PC-9 (cell line): ENCODE data around the gene NCMAP. TPM values are rescaled to one million over a fixed set of nuclear protein-coding genes. Genes with fewer than 3 reads are reported as not detected.

ENCODE experiments used
- BruUV-seq: library from RNA; stranded (reverse); fragments of 400-500 nt; replicated peaks from 2 replicates; lab custom pipeline; 2021; lab: Mats Ljungman, UMichigan
- CTCF ChIA-PET: fragments of 300-600 bp; sonication (Branson Sonifier 250); formaldehyde crosslinking; loops from one replicate; lab custom pipeline; 2022; ENCODE audit warnings: antibody characterized with exemption; lab: Charles Lee
- POLR2A ChIA-PET: fragments of 300-600 bp; sonication (Branson Sonifier 250); formaldehyde crosslinking; loops from one replicate; lab custom pipeline; 2022; ENCODE audit warnings: antibody characterized with exemption; ENCODE audit not compliant: unreplicated experiment; lab: Charles Lee
- DNase-seq, 2 experiments: peaks; one replicate each; pipeline versions ENCODE4 v3.0.0 to v3.0.0-alpha.2; 2015 to 2022; ENCODE audit warnings: mixed read lengths in 1 of 2
- H2AFZ ChIP-seq: fragments of 200-600 bp; sonication (generic); 2 replicates; pipeline ENCODE4 v1.8.1; 2017; ENCODE audit warnings: antibody characterized with exemption
- H3F3A ChIP-seq: fragments of 200-600 bp; sonication (generic); 2 replicates; pipeline ENCODE4 v1.8.1; 2017; ENCODE audit warnings: antibody characterized with exemption, mild to moderate bottlenecking, low read depth; ENCODE audit not compliant: insufficient read depth
- H3K27ac ChIP-seq: fragments of 200-600 bp; sonication (generic); 2 replicates; pipeline ENCODE4 v1.6.1; 2016; ENCODE audit warnings: mixed run types
- H3K27me3 ChIP-seq: fragments of 200-600 bp; sonication (generic); 2 replicates; pipeline ENCODE4 v1.6.1; 2016; ENCODE audit warnings: low read depth, mixed run types; ENCODE audit not compliant: insufficient read depth
- H3K36me3 ChIP-seq: fragments of 200-600 bp; sonication (generic); 2 replicates; pipeline ENCODE4 v1.6.1; 2016; ENCODE audit warnings: low read depth, mixed run types
- H3K4me1 ChIP-seq: fragments of 200-600 bp; sonication (generic); replicated peaks from 2 replicates; pipeline ENCODE4 v1.6.1; 2016; ENCODE audit warnings: mixed run types; ENCODE audit not compliant: insufficient read depth
- H3K4me2 ChIP-seq: fragments of 200-600 bp; sonication (generic); 2 replicates; pipeline ENCODE4 v1.6.1; 2017; ENCODE audit warnings: mixed run types
- H3K4me3 ChIP-seq: fragments of 200-600 bp; sonication (generic); 2 replicates; pipeline ENCODE4 v1.6.1; 2016; ENCODE audit warnings: mixed run types
- H3K79me2 ChIP-seq: fragments of 200-600 bp; sonication (generic); 2 replicates; pipeline ENCODE4 v1.6.1; 2017; ENCODE audit warnings: low read depth, mixed run types
- H3K9me2 ChIP-seq: fragments of 200-600 bp; sonication (generic); 2 replicates; pipeline ENCODE4 v1.8.1; 2017; ENCODE audit warnings: mild to moderate bottlenecking; ENCODE audit not compliant: insufficient read depth
- H3K9me3 ChIP-seq: fragments of 200-600 bp; sonication (generic); 2 replicates; pipeline ENCODE4 v1.8.1; 2016; ENCODE audit warnings: low read depth; ENCODE audit not compliant: insufficient read depth
- H4K20me1 ChIP-seq: fragments of 200-600 bp; sonication (generic); 2 replicates; pipeline ENCODE4 v1.8.1; 2017; ENCODE audit not compliant: insufficient read depth
- CTCF ChIP-seq: fragments of 200-600 bp; sonication (generic); conservative IDR thresholded peaks from 2 replicates; pipeline ENCODE4 v1.6.1; 2017; ENCODE audit warnings: mixed run types, antibody characterized with exemption, mild to moderate bottlenecking, moderate library complexity
- EZH2 ChIP-seq: fragments of 200-600 bp; sonication (generic); IDR thresholded peaks from 2 replicates; pipeline ENCODE4 v1.8.0; 2017; ENCODE audit warnings: antibody characterized with exemption, low read depth
- intact Hi-C: fragments of 100-400 bp; cut with micrococcal nuclease; formaldehyde crosslinking; loops from one replicate; pipeline ENCODE4 v1.10.0; 2022; ENCODE audit not compliant: unreplicated experiment
- total RNA-seq: library from RNA; stranded (reverse); gene quantifications from 2 replicates; pipeline ENCODE4 v1.2.3, GENCODE V29; 2021

NCMAP gene
- total RNA-seq, 1 experiment from 2014 or later = 0.20 TPM

DNA sequence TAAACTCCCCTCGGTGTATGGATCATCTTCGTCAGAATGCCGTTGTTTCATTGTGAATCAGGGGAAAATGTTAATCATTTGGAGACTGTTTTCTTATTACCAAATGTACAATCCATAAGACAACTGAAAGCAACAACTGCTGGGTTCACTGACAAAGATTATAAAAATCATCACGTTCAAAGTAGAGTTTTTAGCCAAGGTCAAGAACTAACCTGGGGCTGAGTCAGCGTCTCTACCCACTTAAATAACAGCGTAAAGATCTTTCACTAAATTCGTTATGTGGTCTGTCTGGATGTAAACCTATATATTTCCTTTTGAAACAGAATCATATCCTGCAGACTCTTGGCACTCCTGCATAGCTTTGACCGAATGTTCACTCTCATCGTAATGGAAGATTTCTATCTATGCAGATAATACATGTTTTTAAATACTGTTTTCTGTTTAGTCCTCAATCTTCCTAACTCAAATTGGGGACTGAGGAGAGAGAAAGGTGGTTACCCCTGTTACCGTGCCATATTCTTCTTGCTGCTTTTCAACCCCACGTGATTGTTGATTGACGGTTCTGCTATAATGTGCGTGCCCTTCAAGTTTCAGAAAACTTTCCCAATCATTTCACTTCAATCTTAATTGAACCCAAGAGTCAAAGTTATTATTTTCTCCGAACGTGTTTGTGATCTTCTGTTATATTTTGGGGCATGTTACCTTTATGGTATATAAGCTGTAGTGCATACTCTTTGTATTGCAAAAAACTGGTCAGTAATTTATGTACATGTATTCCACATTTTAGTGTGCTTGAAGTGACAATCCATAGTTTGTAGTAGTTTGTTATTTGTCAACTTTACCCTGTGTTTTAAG, 15.6 kb upstream of the NCMAP start:
- H3K27me3 ChIP-seq = no peaks in the 10 kb centered on the region
- H3K79me2 ChIP-seq = no peaks in the 10 kb centered on the region
- no peak overlapping the region for H2AFZ ChIP-seq
- ChIA-PET CTCF (interaction anchor here (0.7 to 2.0 kb wide), 5 partner anchors 30 to 1020 kb away, joined by 3 to 15 read pairs (median 5); partner anchors contain the start of gene NIPAL3), POLR2A (interaction anchor here (0.7 to 0.9 kb wide), 2 partner anchors 25 to 143 kb away, joined by 3 to 12 read pairs; no protein-coding TSS in a partner anchor)
- peak overlapping the region; percentile 83 for H3K27ac ChIP-seq
- H3K36me3 ChIP-seq = no peaks in the 10 kb centered on the region
- intact Hi-C loops = no loop called here
- TF ChIP-seq CTCF (no peak), EZH2 (no peak)
- peaks cover 23% of the 10 kb centered on the region for H3F3A ChIP-seq
- no TSS peak for BruUV-seq
- peaks cover 41% of the 10 kb centered on the region for H3K4me1 ChIP-seq
- DNase-seq = no peak
- H3K9me3 ChIP-seq = no peaks in the 10 kb centered on the region
- H3K9me2 ChIP-seq = no peaks in the 10 kb centered on the region
- H3K4me2 ChIP-seq = peak overlapping the region; percentile 79
- H4K20me1 ChIP-seq = no peaks in the 10 kb centered on the region
- H3K4me3 ChIP-seq = peak overlapping the region; percentile 48; the same call in 1 of the 2 replicates

- Histone ChIP-seq H3K27me3 (no peaks in the 10 kb centered on the region), H3K9me3 (no peaks in the 10 kb centered on the region), H3K9me2 (no peaks in the 10 kb centered on the region), H3K36me3 (no peaks in the 10 kb centered on the region), H3F3A (peaks cover 23% of the 10 kb centered on the region), H2AFZ (no peak overlapping the region), H4K20me1 (no peaks in the 10 kb centered on the region), H3K27ac (peak overlapping the region; percentile 83), H3K4me1 (peaks cover 41% of the 10 kb centered on the region), H3K4me3 (peak overlapping the region; percentile 48; the same call in 1 of the 2 replicates), H3K79me2 (no peaks in the 10 kb centered on the region), H3K4me2 (peak overlapping the region; percentile 79)
- POLR2A ChIA-PET = interaction anchor here (0.7 to 1.0 kb wide), 4 partner anchors 25 to 143 kb away, joined by 3 to 14 read pairs (median 8); no protein-coding TSS in a partner anchor
- no TSS peak for BruUV-seq
- intact Hi-C loops = no loop called here
- CTCF ChIA-PET = interaction anchor here (0.7 to 2.0 kb wide), 5 partner anchors 29 to 1019 kb away, joined by 3 to 15 read pairs (median 5); partner anchors contain the start of gene NIPAL3
- TF ChIP-seq EZH2 = no peak
- TF ChIP-seq CTCF = no peak
- peak; percentile 22 to 84 for DNase-seq
Observed at GRCh38 chr1:24540906-24541710, 14.8 kb upstream of the NCMAP start.
